Osteoblast (primary cell): ENCODE data around the gene RSRC1. TPM values are rescaled to one million over a fixed set of nuclear protein-coding genes. Genes with fewer than 3 reads are reported as not detected.

ENCODE experiments used
- DNase-seq: peaks from one replicate; pipeline ENCODE4 v3.0.0; 2011; ENCODE audit warnings: low spot score, mixed read lengths; ENCODE audit not compliant: insufficient read length; ENCODE audit errors: missing footprints
- H2AFZ ChIP-seq: 2 replicates; pipeline ENCODE4 v1.6.0; 2011; ENCODE audit warnings: mild to moderate bottlenecking, low read length
- H3K27ac ChIP-seq: 2 replicates; pipeline ENCODE4 v1.5.1; 2011; ENCODE audit warnings: mild to moderate bottlenecking, low read depth, low read length, moderate library complexity
- H3K27me3 ChIP-seq: 2 replicates; pipeline ENCODE4 v1.6.0; 2012; ENCODE audit warnings: mild to moderate bottlenecking, control low read depth, inconsistent platforms, low read length, moderate library complexity; ENCODE audit not compliant: insufficient read depth
- H3K36me3 ChIP-seq: 2 replicates; pipeline ENCODE4 v1.5.1; 2011; ENCODE audit warnings: mild to moderate bottlenecking, low read length, control low read depth, moderate library complexity; ENCODE audit not compliant: insufficient read depth
- H3K4me1 ChIP-seq: 2 replicates; pipeline ENCODE4 v1.5.1; 2011; ENCODE audit warnings: mild to moderate bottlenecking, low read length, control low read depth, moderate library complexity; ENCODE audit not compliant: insufficient read depth
- H3K4me2 ChIP-seq: 2 replicates; pipeline ENCODE4 v1.6.0; 2011; ENCODE audit warnings: mild to moderate bottlenecking, low read length; ENCODE audit not compliant: insufficient read depth
- H3K4me3 ChIP-seq: fragments of 200-600 bp; sonication (generic); 3 replicates; pipeline ENCODE4 v1.5.1; 2012; ENCODE audit warnings: mild to moderate bottlenecking, low read length, inconsistent platforms; ENCODE audit not compliant: insufficient read depth
- H3K79me2 ChIP-seq: 2 replicates; pipeline ENCODE4 v1.6.0; 2012; ENCODE audit warnings: mild to moderate bottlenecking, low read length, control low read depth, inconsistent platforms; ENCODE audit not compliant: insufficient read depth
- H3K9me3 ChIP-seq: 2 replicates; pipeline ENCODE4 v1.5.1; 2011; ENCODE audit warnings: low read depth, low read length, control low read depth
- H4K20me1 ChIP-seq: 2 replicates; pipeline ENCODE4 v1.6.0; 2012; ENCODE audit warnings: mild to moderate bottlenecking, low read length, control low read depth; ENCODE audit not compliant: insufficient read depth
- total RNA-seq: library from RNA; depleted of rRNA; stranded (reverse); fragments of >200 nt; gene quantifications from 2 replicates; pipeline ENCODE4 v1.2.3, GENCODE V29; 2012
- TF ChIP-seq, protein P1 (sequence below): IDR thresholded peaks from 2 replicates; pipeline ENCODE4 v1.5.1; 2011; ENCODE audit warnings: mild to moderate bottlenecking, low read depth, low read length, moderate library complexity; ENCODE audit errors: extremely low read depth

RSRC1 gene
- total RNA-seq, 1 donor: 69.8 TPM

DNA sequence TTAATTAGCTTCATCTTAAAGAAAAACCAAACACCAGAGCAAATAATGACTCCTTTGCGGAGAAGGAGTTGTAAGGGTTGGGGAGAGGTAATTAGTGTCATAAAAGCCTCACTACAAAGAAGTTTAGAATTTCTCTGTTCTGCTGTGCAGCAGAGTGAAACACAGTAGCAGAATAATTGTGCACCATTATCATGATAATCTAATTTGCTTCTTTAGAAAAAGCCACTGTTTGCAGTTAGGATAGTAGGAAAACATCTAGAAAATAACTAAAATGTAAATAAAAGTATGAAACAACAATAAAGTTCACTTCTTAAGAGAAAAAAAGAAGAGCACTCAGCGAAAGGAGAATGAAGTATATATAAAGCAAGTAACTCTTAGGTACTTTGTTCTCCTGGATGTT, 9.2 kb upstream of the RSRC1 start:
- H3K9me3 ChIP-seq: no peaks in the 10 kb centered on the region
- H3K36me3 ChIP-seq: peaks cover 22% of the 10 kb centered on the region
- H3K79me2 ChIP-seq: peaks cover 26% of the 10 kb centered on the region
- H3K4me2 ChIP-seq: no peak overlapping the region
- H2AFZ ChIP-seq: no peak overlapping the region
- H3K4me1 ChIP-seq: peaks cover 6% of the 10 kb centered on the region
- no peak overlapping the region for H3K4me3 ChIP-seq
- no peak overlapping the region for H3K27ac ChIP-seq
- peaks cover 36% of the 10 kb centered on the region for H3K27me3 ChIP-seq
- no peak for DNase-seq
- peaks cover 5% of the 10 kb centered on the region for H4K20me1 ChIP-seq
- TF ChIP-seq, protein P1, sequence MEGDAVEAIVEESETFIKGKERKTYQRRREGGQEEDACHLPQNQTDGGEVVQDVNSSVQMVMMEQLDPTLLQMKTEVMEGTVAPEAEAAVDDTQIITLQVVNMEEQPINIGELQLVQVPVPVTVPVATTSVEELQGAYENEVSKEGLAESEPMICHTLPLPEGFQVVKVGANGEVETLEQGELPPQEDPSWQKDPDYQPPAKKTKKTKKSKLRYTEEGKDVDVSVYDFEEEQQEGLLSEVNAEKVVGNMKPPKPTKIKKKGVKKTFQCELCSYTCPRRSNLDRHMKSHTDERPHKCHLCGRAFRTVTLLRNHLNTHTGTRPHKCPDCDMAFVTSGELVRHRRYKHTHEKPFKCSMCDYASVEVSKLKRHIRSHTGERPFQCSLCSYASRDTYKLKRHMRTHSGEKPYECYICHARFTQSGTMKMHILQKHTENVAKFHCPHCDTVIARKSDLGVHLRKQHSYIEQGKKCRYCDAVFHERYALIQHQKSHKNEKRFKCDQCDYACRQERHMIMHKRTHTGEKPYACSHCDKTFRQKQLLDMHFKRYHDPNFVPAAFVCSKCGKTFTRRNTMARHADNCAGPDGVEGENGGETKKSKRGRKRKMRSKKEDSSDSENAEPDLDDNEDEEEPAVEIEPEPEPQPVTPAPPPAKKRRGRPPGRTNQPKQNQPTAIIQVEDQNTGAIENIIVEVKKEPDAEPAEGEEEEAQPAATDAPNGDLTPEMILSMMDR: no peak

DNA sequence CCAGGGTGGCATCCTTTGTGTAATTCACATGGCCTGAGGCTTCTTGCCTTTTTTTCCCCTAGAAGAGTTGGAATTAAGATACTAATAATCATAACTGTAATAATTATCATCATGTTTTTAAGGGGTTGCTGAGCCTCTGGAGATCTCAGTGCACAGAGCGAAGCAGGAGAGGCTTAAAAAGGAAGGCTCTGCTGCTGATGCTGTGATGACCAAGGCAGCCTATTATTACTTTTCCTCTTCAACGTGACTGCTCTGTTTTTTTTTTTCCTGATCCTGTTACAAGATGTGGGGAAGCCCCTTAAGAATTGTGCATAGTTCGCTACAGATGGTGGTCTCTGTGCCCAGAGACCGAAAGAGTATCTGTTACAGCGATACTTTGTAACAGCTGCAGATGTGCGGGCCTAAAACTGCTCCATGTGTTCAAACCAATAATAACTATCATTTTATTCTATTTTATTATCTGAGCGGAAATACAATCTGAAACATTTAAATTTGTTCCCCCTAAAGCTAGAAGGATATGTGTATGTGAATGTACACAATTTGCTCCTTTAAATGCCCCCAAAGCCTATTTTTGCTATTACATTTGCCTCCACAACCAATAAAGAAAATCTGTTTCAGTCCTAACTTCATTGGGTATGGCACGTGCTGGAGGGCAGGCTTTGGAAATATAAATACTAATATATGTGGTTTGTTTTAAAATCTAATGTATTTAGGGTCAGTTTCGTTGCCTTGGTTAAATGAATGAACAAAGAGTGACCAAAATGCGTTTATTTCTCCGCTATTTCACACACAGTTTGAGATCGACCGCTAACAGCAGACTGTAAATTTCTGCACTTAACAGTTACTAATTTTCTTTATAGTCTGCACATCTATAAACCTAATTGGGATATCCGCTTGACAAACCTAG, 8.3 kb upstream of the RSRC1 start:
- no peak for DNase-seq
- Histone ChIP-seq H3K79me2 (peaks cover 26% of the 10 kb centered on the region), H3K4me2 (no peak overlapping the region), H3K4me3 (no peak overlapping the region), H3K4me1 (peaks cover 8% of the 10 kb centered on the region), H4K20me1 (peaks cover 5% of the 10 kb centered on the region), H2AFZ (no peak overlapping the region), H3K36me3 (peaks cover 22% of the 10 kb centered on the region), H3K27me3 (peaks cover 29% of the 10 kb centered on the region), H3K9me3 (no peaks in the 10 kb centered on the region), H3K27ac (no peak overlapping the region)
- TF ChIP-seq, protein P1: no peak

DNA sequence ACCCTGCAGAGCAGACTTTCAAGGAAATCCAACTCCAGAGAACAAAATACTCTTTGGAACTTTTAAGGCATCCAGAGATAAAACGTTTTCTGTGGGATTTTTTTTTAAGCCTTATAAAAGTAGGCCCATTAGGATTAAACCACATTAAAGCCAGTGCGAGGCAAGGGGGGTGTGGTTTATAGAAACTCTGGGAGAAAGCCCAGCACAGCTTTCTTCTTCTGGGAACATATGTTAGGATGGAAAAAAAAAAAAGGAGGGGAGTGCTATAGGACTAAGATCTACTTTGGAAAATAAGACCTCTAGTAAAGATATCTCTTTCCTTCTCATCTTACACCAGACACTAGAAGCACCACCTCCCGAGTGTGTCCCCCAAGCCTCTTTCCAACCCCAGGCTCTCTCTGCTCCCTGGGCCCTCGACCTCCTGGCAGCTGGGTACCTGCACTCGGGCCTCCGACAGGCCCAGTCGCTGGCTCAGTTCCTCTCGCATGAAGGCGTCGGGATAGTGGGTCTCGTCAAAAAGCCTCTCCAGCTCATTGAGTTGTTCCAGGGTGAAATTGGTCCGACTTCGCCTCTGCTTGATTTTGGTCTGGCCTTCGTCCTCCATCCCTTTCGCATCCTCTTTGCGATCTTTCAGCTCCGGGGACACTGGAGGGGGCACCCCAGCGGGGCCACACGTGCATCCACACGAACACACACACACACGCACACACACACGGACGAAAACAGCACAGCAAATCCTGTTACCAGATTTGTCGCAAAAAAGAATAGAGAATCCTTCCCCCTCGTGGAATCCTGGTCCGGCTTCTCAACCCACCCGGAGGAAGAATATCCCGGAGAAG, 7.4 kb upstream of the RSRC1 start:
- TF ChIP-seq, protein P1: no peak
- H3K36me3 ChIP-seq: peaks cover 17% of the 10 kb centered on the region
- no peaks in the 10 kb centered on the region for H3K9me3 ChIP-seq
- H3K27me3 ChIP-seq: peaks cover 35% of the 10 kb centered on the region
- H2AFZ ChIP-seq: no peak overlapping the region
- DNase-seq: no peak
- H3K4me1 ChIP-seq: peaks cover 14% of the 10 kb centered on the region
- no peak overlapping the region for H3K27ac ChIP-seq
- H3K4me2 ChIP-seq: peak overlapping the region; percentile 83
- peak overlapping the region; percentile 84 for H3K4me3 ChIP-seq
- peaks cover 5% of the 10 kb centered on the region for H4K20me1 ChIP-seq
- peaks cover 26% of the 10 kb centered on the region for H3K79me2 ChIP-seq
